Aorta (tissue), 5 donors: ENCODE measurements around the gene ASNSD1. TPM values are rescaled to one million over a fixed set of nuclear protein-coding genes. Genes with fewer than 3 reads are reported as not detected.
"Not testable (repeated sequence)": the region's sequence is repeated elsewhere in the genome, so short reads cannot be mapped to it uniquely, and the experiment has no call there.

Experiments
- ATAC-seq: fragments of 200-7000 bp; cut with Tn5 transposase; one replicate; pipeline ENCODE4 v1.9.1; 2022; ENCODE audit warnings: moderate library complexity; ENCODE audit not compliant: low FRiP score
- DNase-seq, 2 donors: peaks; one replicate each; pipeline ENCODE4 v3.0.0-alpha.2; 2020
- H3K27ac ChIP-seq, 2 donors: one replicate each; pipeline ENCODE4 v1.5.1; 2013; ENCODE audit warnings: low read length in 2 of 2, mild to moderate bottlenecking in 2 of 2, moderate library complexity in 2 of 2, control low read depth in 1 of 2, inconsistent platforms in 1 of 2, low read depth in 1 of 2
- H3K27me3 ChIP-seq, 2 donors: one replicate each; pipeline ENCODE4 v1.6.1; 2013; ENCODE audit warnings: control low read depth in 1 of 2, low read length in 1 of 2, mild to moderate bottlenecking in 1 of 2, moderate library complexity in 1 of 2; ENCODE audit not compliant: insufficient read depth in 2 of 2, control insufficient read depth in 1 of 2
- H3K36me3 ChIP-seq, 2 donors: one replicate each; pipeline ENCODE4 v1.6.1; 2013; ENCODE audit warnings: control low read depth in 1 of 2, low read length in 1 of 2, mild to moderate bottlenecking in 1 of 2; ENCODE audit not compliant: insufficient read depth in 2 of 2, control insufficient read depth in 1 of 2
- H3K4me1 ChIP-seq, 2 donors: one replicate each; pipeline ENCODE4 v1.6.1; 2013; ENCODE audit warnings: low read length in 2 of 2, control low read depth in 1 of 2, mild to moderate bottlenecking in 1 of 2, moderate library complexity in 1 of 2; ENCODE audit not compliant: insufficient read depth in 2 of 2, control insufficient read depth in 1 of 2
- H3K4me3 ChIP-seq, 2 donors: one replicate each; pipeline ENCODE4 v1.5.1; 2013; ENCODE audit warnings: low read length in 2 of 2, control low read depth in 1 of 2, mild to moderate bottlenecking in 1 of 2
- H3K9me3 ChIP-seq: one replicate; pipeline ENCODE4 v1.6.1; 2013; ENCODE audit warnings: mild to moderate bottlenecking, low read length; ENCODE audit not compliant: control insufficient read depth
- WGBS, 2 donors: extraction: QIAGEN DNeasy Blood & Tissue Kit; methylation state at CpG; one replicate each; pipeline ENCODE4 v1.1.7; 2013; 5-methylcytosine and 5-hydroxymethylcytosine counted together
- intact Hi-C, 2 donors: fragments of 100-400 bp; cut with DNase I; formaldehyde crosslinking; loops; one replicate each; pipeline versions ENCODE4 v1.14.2 to v1.15.0; 2022
- polyA plus RNA-seq, 2 donors: library from polyadenylated mRNA; stranded (reverse); fragments of 200-250 nt; gene quantifications; one replicate each; pipeline ENCODE4 v1.2.3, GENCODE V29; 2013
- total RNA-seq, 2 donors: library from RNA; stranded (reverse); fragmentation: NEBNext Ultra II Directional; extraction: Animal tissue kit (Norgen Biotek cat#: 25700); gene quantifications; one replicate each; pipeline ENCODE4 v1.2.1, GENCODE V29; 2021
- donor health status: healthy with polysubstance abuse.
- donor health status: Bipolar disorder and iron deficiency.
- donor health status: DM: no; HTN: no; CAD: no.
- donor health status: DM: no; HTN: no; CAD: no.
- donor health status: DM: yes; HTN: yes; CAD: no.

The ASNSD1 gene
- total and polyA plus RNA-seq, 4 donors = 26.7 to 37.7 (median 32.2) TPM

- H3K4me1 ChIP-seq = no peaks in the 10 kb centered on the region
- WGBS, 2 donors = 46 to 49% methylated on average over 3 of the region's 3 CpGs
- no peak for ATAC-seq
- intact Hi-C loops = no loop called here
- no peaks in the 10 kb centered on the region for H3K36me3 ChIP-seq
- no peak for DNase-seq
- H3K4me3 ChIP-seq = no peak overlapping the region
- no peaks in the 10 kb centered on the region for H3K27me3 ChIP-seq
- no peak overlapping the region for H3K27ac ChIP-seq
- H3K9me3 ChIP-seq = no peaks in the 10 kb centered on the region
Observed at GRCh38 chr2:189639007-189639609, 22.2 kb upstream of the ASNSD1 start.

DNA sequence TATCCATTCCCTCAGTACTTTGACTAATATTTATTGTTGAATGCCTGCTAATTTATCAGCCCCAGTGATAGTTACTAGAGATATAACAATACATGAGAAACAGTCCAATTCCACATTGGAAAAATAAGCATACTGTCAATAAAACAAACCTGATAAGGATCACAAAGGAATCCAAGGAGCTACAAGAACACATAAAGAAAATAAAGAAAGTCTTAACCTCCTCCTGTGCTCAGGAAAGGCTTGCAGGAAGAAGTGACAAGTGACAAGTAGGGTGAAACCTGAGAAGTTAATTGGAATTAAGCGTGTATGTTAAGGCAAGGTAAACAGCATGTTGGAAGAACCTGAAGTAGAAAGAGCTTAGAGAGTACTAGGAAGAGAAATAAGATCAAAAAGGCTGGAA is 20.3 kb upstream of the ASNSD1 start:
- Histone ChIP-seq H3K36me3 (no peaks in the 10 kb centered on the region), H3K27me3 (no peaks in the 10 kb centered on the region), H3K4me1 (no peaks in the 10 kb centered on the region), H3K4me3 (no peak overlapping the region), H3K27ac (no peak overlapping the region), H3K9me3 (no peaks in the 10 kb centered on the region)
- WGBS, 2 donors = 89 to 92% methylated on average over 1 of the region's 1 CpG
- DNase-seq (no peak), ATAC-seq (no peak)
- intact Hi-C loops = no loop called here

DNA sequence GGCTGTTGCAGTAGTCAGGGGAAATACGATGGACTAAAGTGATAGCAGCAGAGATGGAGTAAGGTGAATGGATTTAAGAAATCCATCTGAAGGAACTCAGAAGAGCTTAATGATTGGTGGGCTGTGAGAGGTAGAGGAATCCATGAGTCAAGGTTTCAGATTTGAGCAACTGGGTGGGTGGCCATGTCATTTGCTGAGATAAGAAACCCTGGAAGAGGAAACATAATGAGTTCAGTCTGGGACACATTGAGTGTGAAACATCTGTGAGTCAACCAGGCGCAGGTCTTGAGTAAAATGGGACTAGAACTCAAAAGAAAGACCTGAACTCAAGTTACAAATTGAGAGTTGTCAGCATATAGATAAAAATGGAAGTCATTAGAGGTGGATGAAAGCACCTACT is 19.7 kb upstream of the ASNSD1 start:
- 93 to 94% methylated on average over 2 of the region's 2 CpGs for WGBS, 2 donors
- intact Hi-C loops = no loop called here

GRCh38 chr2:189646521-189646920 is 14.7 kb upstream of the ASNSD1 start:
- Histone ChIP-seq H3K27ac (no peak overlapping the region), H3K9me3 (no peaks in the 10 kb centered on the region), H3K36me3 (no peaks in the 10 kb centered on the region), H3K4me1 (no peaks in the 10 kb centered on the region), H3K4me3 (no peak overlapping the region), H3K27me3 (no peaks in the 10 kb centered on the region)
- DNase-seq (no peak), ATAC-seq (no peak)
- intact Hi-C loops = no loop called here

More for the DNA sequence above, 19.7 kb upstream of the ASNSD1 start:
- Histone ChIP-seq H3K9me3 (no peaks in the 10 kb centered on the region), H3K36me3 (no peaks in the 10 kb centered on the region), H3K27me3 (no peaks in the 10 kb centered on the region), H3K4me1 (no peaks in the 10 kb centered on the region), H3K27ac (no peak overlapping the region), H3K4me3 (no peak overlapping the region)
- no peak for ATAC-seq
- DNase-seq = no peak

DNA sequence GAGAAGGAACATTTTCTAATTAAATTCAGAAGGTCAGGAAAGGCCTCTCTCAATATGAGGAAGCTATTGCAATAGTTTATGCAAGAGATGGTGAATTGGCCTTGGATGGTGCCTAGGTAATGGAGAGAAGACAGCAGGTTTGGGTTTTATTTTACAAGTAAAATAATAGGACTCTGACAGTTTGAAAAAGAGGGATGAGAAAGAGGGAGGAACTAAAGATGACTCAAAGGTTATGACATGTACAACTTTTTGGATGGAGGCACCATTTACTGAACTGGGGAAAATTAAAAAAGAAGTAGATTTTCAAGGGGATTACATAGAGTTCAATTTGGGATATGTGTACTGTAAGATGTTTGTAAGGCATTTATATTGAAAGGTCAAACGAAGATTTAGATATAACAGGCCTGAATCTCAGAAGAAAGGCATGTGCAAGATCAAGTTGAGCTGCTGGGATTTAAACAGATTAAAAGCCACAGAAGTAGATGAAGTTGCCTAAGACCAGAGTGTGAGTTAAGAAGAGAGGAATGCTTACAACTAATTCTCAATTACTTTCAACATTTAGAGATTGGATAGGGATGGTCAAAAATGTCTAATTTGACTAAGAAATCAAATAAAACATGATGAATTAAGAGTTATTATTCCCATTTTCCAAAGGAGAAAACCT is 12.3 kb upstream of the ASNSD1 start:
- Histone ChIP-seq H3K27ac (no peak overlapping the region), H3K9me3 (no peaks in the 10 kb centered on the region), H3K4me1 (no peaks in the 10 kb centered on the region), H3K27me3 (no peaks in the 10 kb centered on the region), H3K36me3 (no peaks in the 10 kb centered on the region), H3K4me3 (no peak overlapping the region)
- ATAC-seq = no peak
- intact Hi-C loops = no loop called here
- WGBS, 2 donors = 72 to 82% methylated on average over 1 of the region's 1 CpG
- no peak for DNase-seq

- no peaks in the 10 kb centered on the region for H3K4me1 ChIP-seq
- H3K4me3 ChIP-seq = no peak overlapping the region
- H3K9me3 ChIP-seq = no peaks in the 10 kb centered on the region
- ATAC-seq = no peak
- no peak overlapping the region for H3K27ac ChIP-seq
- no peaks in the 10 kb centered on the region for H3K36me3 ChIP-seq
- no peaks in the 10 kb centered on the region for H3K27me3 ChIP-seq
- intact Hi-C loops = no loop called here
- DNase-seq = no peak
Observed at GRCh38 chr2:189651284-189651683, 10.0 kb upstream of the ASNSD1 start.

DNA sequence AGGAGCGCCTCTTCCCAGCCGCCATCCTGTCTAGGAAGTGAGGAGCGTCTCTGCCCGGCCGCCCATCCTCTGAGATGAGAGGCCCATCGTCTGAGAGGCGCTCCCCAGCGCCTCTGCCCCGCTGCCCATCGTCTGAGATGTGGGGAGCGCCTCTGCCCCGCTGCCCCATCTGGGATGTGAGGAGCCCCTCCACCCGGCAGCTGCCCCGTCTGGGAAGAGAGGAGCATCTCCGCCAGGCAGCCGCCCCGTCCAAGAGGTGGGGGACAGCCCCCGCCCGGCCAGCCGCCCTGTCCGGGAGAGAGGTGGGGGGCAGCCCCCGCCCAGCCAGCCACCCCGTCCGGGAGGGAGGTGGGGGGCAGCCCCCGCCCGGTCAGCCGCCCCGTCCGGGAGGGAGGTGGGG is 7.8 kb upstream of the ASNSD1 start:
- H3K9me3 ChIP-seq, H3K4me1 ChIP-seq, H3K27me3 ChIP-seq, ATAC-seq, H3K27ac ChIP-seq, H3K36me3 ChIP-seq, DNase-seq, H3K4me3 ChIP-seq, intact Hi-C loops: not testable (repeated sequence)
- WGBS, 2 donors = 98 to 99% methylated on average over 27 to 29 of the region's 29 CpGs

- H3K27me3 ChIP-seq = no peaks in the 10 kb centered on the region
- H3K4me1 ChIP-seq = no peaks in the 10 kb centered on the region
- H3K4me3 ChIP-seq = no peak overlapping the region
- ATAC-seq (no peak), DNase-seq (no peak)
- 4 to 5% methylated on average over 3 of the region's 3 CpGs for WGBS, 2 donors
- intact Hi-C loops = no loop called here
- no peaks in the 10 kb centered on the region for H3K36me3 ChIP-seq
- H3K9me3 ChIP-seq = no peaks in the 10 kb centered on the region
- no peak overlapping the region for H3K27ac ChIP-seq
Observed at GRCh38 chr2:189654641-189655040, 6.6 kb upstream of the ASNSD1 start.

- H3K4me1 ChIP-seq = no peaks in the 10 kb centered on the region
- no peak overlapping the region for H3K4me3 ChIP-seq
- peaks cover 0 to 1% of the 10 kb centered on the region in 2 donors for H3K27me3 ChIP-seq
- no peaks in the 10 kb centered on the region for H3K36me3 ChIP-seq
- 2 to 6% methylated on average over 5 of the region's 5 CpGs for WGBS, 2 donors
- peak overlapping the region in 1 of 2 donors; percentile 56 for H3K27ac ChIP-seq
- ATAC-seq (no peak), DNase-seq (peak in 1 of 2 donors; percentile 62)
- no peaks in the 10 kb centered on the region for H3K9me3 ChIP-seq
- intact Hi-C loops = no loop called here
Observed at GRCh38 chr2:189657867-189658266, 3.4 kb upstream of the ASNSD1 start.
